MM.1S (cell line): Measurements from ENCODE around the gene RNF20.

Experiments
- DNase-seq: peaks from one replicate; pipeline ENCODE4 v3.0.0-alpha.2; 2015
- H2AFZ ChIP-seq: fragments of 300-600 bp; sonication (generic); 2 replicates; pipeline ENCODE4 v1.6.0; 2016; ENCODE audit warnings: antibody characterized with exemption, low read length
- H3F3A ChIP-seq: fragments of 300-600 bp; sonication (generic); 2 replicates; pipeline ENCODE4 v1.6.1; 2016; ENCODE audit warnings: mild to moderate bottlenecking, antibody characterized with exemption, low read length, moderate library complexity, mixed read lengths; ENCODE audit not compliant: insufficient read depth
- H3K27ac ChIP-seq: fragments of 300-600 bp; sonication (generic); 2 replicates; pipeline ENCODE4 v1.5.1; 2016; ENCODE audit warnings: mild to moderate bottlenecking, low read length
- H3K27me3 ChIP-seq: fragments of 300-600 bp; sonication (generic); replicated peaks from 2 replicates; pipeline ENCODE4 v1.6.0; 2016; ENCODE audit warnings: low read length; ENCODE audit not compliant: insufficient read depth
- H3K36me3 ChIP-seq: fragments of 300-600 bp; sonication (generic); replicated peaks from 2 replicates; pipeline ENCODE4 v1.6.1; 2016; ENCODE audit warnings: mild to moderate bottlenecking, low read length, mixed read lengths; ENCODE audit not compliant: insufficient read depth
- H3K4me1 ChIP-seq: fragments of 300-600 bp; sonication (generic); 2 replicates; pipeline ENCODE4 v1.6.1; 2016; ENCODE audit warnings: low read length, mixed read lengths
- H3K4me2 ChIP-seq: fragments of 300-600 bp; sonication (generic); 2 replicates; pipeline ENCODE4 v1.6.0; 2016; ENCODE audit warnings: low read depth, low read length
- H3K4me3 ChIP-seq: fragments of 300-600 bp; sonication (generic); 2 replicates; pipeline ENCODE4 v1.5.1; 2016; ENCODE audit warnings: low read length, mixed read lengths
- H3K79me2 ChIP-seq: fragments of 300-600 bp; sonication (generic); 2 replicates; pipeline ENCODE4 v1.6.1; 2016; ENCODE audit warnings: mixed run types, low read length, mixed read lengths
- H3K9ac ChIP-seq: fragments of 300-600 bp; sonication (generic); 2 replicates; pipeline ENCODE4 v1.6.1; 2016; ENCODE audit warnings: low read length, mixed read lengths
- H3K9me2 ChIP-seq: fragments of 300-600 bp; sonication (generic); replicated peaks from 2 replicates; pipeline ENCODE4 v1.6.1; 2016; ENCODE audit warnings: mild to moderate bottlenecking, low read length, mixed read lengths; ENCODE audit not compliant: insufficient read depth
- H3K9me3 ChIP-seq: fragments of 300-600 bp; sonication (generic); replicated peaks from 2 replicates; pipeline ENCODE4 v1.6.1; 2016; ENCODE audit warnings: mild to moderate bottlenecking, low read length, mixed read lengths; ENCODE audit not compliant: insufficient read depth
- H4K20me1 ChIP-seq: fragments of 300-600 bp; sonication (generic); 2 replicates; pipeline ENCODE4 v1.6.1; 2016; ENCODE audit warnings: mild to moderate bottlenecking, low read length, moderate library complexity, mixed read lengths; ENCODE audit not compliant: insufficient read depth
- CTCF ChIP-seq: fragments of 300-600 bp; sonication (generic); IDR thresholded peaks from 2 replicates; pipeline ENCODE4 v1.5.1; 2016; ENCODE audit warnings: antibody characterized with exemption, low read length, mixed read lengths
- EZH2 ChIP-seq: fragments of 300-600 bp; sonication (generic); optimal IDR thresholded peaks from 2 replicates; pipeline ENCODE3; 2017; ENCODE audit warnings: low read depth, mild to moderate bottlenecking, antibody characterized with exemption, low read length, mixed read lengths
- EZH2phosphoT487 ChIP-seq: fragments of 300-600 bp; sonication (generic); IDR thresholded peaks from 2 replicates; pipeline ENCODE4 v1.6.1; 2018; ENCODE audit warnings: antibody characterized with exemption, low read length

Gene RNF20

DNA sequence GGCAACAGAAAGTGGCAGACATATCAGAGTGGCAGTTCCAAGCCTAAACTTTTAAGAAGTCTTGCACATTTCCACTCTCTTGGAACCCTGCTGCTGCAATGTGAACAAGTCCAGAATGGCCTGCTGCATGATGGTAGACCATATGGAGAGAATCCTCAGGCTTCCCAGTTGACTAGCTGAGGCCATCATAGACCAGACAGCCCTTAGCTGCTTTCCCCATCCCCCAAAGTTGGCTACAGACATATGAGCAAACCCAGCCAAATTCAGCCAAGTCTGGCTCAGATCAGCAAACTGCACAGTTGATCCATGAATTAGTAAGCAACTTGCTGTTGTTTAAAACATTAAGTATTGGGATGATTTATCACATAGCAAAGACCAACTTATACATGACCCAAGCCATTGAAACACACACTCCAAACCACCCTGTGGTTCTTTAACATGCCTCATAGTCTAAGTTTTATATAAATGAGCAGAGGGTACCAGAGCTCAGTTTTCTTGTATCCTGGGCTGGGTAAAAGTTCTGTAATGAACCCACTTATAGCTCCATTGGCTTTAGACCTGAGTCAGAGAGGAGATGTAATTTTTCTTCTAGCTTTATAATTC is 41.2 kb downstream of the RNF20 start:
- Histone ChIP-seq H3K9me2 (no peaks in the 10 kb centered on the region), H3K4me2 (no peak overlapping the region), H3K36me3 (no peaks in the 10 kb centered on the region), H3K9me3 (no peaks in the 10 kb centered on the region), H2AFZ (no peak overlapping the region), H3F3A (no peaks in the 10 kb centered on the region), H3K4me3 (no peak overlapping the region), H4K20me1 (no peaks in the 10 kb centered on the region), H3K27me3 (no peaks in the 10 kb centered on the region), H3K79me2 (no peaks in the 10 kb centered on the region), H3K9ac (no peak overlapping the region), H3K27ac (no peak overlapping the region), H3K4me1 (no peaks in the 10 kb centered on the region)
- no peak for DNase-seq
- TF ChIP-seq EZH2phosphoT487 (no peak), CTCF (no peak), EZH2 (no peak)

GRCh38 chr9:101578378-101578777 is 44.7 kb downstream of the RNF20 start:
- no peaks in the 10 kb centered on the region for H3K4me1 ChIP-seq
- no peaks in the 10 kb centered on the region for H3K79me2 ChIP-seq
- no peaks in the 10 kb centered on the region for H3K27me3 ChIP-seq
- H3K9me3 ChIP-seq, result no peaks in the 10 kb centered on the region
- H3K9ac ChIP-seq, result no peak overlapping the region
- H3K4me3 ChIP-seq, result no peak overlapping the region
- TF ChIP-seq EZH2 (no peak), CTCF (no peak), EZH2phosphoT487 (no peak)
- H3K9me2 ChIP-seq, result no peaks in the 10 kb centered on the region
- no peaks in the 10 kb centered on the region for H3F3A ChIP-seq
- no peak overlapping the region for H2AFZ ChIP-seq
- DNase-seq, result no peak
- H3K36me3 ChIP-seq, result no peaks in the 10 kb centered on the region
- H3K4me2 ChIP-seq, result no peak overlapping the region
- no peaks in the 10 kb centered on the region for H4K20me1 ChIP-seq
- H3K27ac ChIP-seq, result no peak overlapping the region

GRCh38 chr9:101579711-101580545 is 46.3 kb downstream of the RNF20 start:
- H3K9me2 ChIP-seq, result no peaks in the 10 kb centered on the region
- no peaks in the 10 kb centered on the region for H3K79me2 ChIP-seq
- H4K20me1 ChIP-seq, result no peaks in the 10 kb centered on the region
- no peak overlapping the region for H3K9ac ChIP-seq
- no peaks in the 10 kb centered on the region for H3F3A ChIP-seq
- no peaks in the 10 kb centered on the region for H3K27me3 ChIP-seq
- H3K4me1 ChIP-seq, result no peaks in the 10 kb centered on the region
- H2AFZ ChIP-seq, result no peak overlapping the region
- no peak for TF ChIP-seq EZH2
- no peak for TF ChIP-seq EZH2phosphoT487
- TF ChIP-seq CTCF, result no peak
- no peak overlapping the region for H3K4me2 ChIP-seq
- no peak overlapping the region for H3K4me3 ChIP-seq
- no peak overlapping the region for H3K27ac ChIP-seq
- H3K9me3 ChIP-seq, result no peaks in the 10 kb centered on the region
- no peak for DNase-seq
- no peaks in the 10 kb centered on the region for H3K36me3 ChIP-seq
